AG10803 (cell line): ENCODE results near the gene SHROOM3.
A peak's percentile ranks its signal among the peaks of the same experiment; 100 is the strongest.

ENCODE experiments used
- DNase-seq: peaks from one replicate; pipeline ENCODE4 v3.0.0; 2010; ENCODE audit warnings: low read depth
- H3K4me3 ChIP-seq: 2 replicates; pipeline ENCODE4 v1.5.1; 2011; ENCODE audit warnings: mild to moderate bottlenecking, low read length, control low read depth
- TF ChIP-seq, protein P1 (sequence below): conservative IDR thresholded peaks from 2 replicates; pipeline ENCODE4 v1.5.1; 2011; ENCODE audit warnings: mild to moderate bottlenecking, low read length, control low read depth, inconsistent platforms

SHROOM3 gene

DNA sequence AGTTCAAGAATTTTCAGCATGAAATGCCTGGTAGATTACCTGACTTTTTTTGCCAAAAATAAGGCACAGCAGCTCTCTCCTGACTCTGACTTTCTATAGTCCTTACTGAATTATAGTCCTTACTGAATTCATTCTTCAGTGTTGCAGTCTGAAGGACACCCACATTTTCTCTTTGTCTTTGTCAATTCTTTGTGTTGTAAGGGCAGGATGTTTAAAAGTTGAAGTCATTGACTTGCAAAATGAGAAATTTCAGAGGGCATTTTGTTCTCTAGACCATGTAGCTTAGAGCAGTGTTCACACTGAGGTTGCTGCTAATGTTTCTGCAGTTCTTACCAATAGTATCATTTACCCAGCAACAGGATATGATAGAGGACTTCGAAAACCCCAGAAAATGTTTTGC lies 295.0 kb downstream of the SHROOM3 start:
- TF ChIP-seq, protein P1, sequence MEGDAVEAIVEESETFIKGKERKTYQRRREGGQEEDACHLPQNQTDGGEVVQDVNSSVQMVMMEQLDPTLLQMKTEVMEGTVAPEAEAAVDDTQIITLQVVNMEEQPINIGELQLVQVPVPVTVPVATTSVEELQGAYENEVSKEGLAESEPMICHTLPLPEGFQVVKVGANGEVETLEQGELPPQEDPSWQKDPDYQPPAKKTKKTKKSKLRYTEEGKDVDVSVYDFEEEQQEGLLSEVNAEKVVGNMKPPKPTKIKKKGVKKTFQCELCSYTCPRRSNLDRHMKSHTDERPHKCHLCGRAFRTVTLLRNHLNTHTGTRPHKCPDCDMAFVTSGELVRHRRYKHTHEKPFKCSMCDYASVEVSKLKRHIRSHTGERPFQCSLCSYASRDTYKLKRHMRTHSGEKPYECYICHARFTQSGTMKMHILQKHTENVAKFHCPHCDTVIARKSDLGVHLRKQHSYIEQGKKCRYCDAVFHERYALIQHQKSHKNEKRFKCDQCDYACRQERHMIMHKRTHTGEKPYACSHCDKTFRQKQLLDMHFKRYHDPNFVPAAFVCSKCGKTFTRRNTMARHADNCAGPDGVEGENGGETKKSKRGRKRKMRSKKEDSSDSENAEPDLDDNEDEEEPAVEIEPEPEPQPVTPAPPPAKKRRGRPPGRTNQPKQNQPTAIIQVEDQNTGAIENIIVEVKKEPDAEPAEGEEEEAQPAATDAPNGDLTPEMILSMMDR = no peak
- DNase-seq = peak; percentile 59
- H3K4me3 ChIP-seq = no peak overlapping the region

DNA sequence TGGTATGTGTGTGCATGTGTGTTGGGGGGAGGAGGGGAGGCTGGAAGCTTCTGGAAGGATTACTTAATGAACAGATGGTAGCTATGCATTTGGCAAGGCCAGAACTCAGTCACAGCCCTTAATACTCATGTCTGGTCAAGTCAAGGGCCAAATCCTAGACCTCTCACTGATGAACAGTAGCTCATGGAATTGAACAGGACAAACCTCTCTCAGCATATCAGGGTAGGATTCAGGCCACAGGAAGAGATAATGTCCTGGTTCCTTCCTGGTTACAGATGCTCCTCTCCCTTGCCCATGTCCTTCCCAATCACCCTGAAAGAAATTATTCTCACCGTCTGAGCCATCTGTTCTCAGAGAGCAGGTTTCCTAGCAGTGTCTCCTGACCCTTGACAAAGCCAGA lies 297.2 kb downstream of the SHROOM3 start:
- TF ChIP-seq, protein P1 = no peak
- DNase-seq = no peak
- H3K4me3 ChIP-seq = no peak overlapping the region

DNA sequence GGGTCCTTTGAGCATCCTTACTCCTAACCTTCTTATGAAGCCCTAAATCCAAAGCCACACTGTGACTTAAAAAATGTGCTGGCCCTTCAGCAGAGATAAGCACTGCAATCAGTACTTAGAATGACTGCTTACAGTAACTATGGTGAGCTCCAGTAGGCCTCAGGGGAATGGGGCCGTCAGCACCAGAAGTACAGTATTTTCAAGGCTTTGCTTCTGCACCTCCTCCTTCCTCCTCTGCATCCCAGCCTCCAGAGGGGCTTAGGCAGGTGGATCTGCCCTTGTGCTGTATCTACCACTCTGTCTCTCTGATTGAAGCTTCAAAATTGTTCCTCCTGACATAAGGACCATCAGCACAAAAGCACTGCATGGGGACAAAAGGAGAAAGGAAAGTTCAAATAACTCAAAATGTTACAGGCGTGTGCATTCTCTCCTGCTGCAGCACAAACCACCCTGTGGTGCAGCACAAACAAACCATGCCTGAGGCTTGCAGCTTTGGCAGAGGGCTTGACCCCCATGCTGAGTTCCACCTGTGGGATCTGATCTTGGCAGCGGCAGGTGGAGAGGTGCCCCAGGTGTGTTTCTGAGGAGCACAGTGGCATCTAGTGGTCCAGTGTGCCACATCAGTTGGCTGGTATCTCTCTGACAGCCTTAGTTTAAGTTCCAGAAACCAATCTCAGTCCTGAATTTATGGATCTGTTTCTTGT lies 298.2 kb downstream of the SHROOM3 start:
- DNase-seq = no peak
- TF ChIP-seq, protein P1 = no peak
- no peak overlapping the region for H3K4me3 ChIP-seq

DNA sequence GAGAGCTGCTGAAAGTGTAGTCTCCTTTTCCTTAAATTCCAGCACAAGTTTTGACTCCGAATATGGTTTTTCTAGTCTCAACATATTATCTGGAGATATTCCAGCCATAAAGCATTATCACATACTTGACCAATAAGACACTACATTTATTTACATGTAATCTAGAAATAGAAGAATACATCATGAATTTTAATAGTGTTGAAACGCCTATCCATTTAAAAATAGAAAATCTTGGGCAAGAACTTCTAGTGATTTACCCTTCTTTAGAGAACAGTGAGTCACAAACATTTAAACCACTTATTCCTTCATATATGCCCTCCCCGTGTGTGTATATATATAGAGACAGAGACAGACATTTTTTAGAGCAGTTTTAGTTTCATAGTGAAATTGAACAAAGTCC lies 301.4 kb downstream of the SHROOM3 start:
- DNase-seq = peak; percentile 72
- TF ChIP-seq, protein P1 = no peak
- H3K4me3 ChIP-seq = no peak overlapping the region

DNA sequence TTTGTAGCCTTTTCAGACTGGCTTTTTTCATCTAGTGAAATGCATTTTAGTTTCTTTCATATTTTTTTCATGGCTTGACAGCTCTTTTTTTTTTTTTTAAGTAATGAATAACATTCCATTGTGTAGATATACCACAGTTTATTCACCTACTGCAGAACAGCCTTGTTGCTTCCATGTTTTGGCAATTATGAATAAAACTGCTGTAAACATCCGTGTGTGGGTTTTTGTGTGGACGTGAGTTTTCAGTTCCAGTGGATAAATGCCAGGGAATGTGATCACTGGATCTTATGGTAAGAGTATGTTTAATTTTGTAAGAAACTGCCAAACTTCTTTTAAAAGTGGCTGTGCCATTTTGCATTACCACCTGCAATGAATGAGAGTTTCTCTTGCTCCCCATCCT lies 302.2 kb downstream of the SHROOM3 start:
- DNase-seq = peak; percentile 46
- TF ChIP-seq, protein P1 = no peak
- H3K4me3 ChIP-seq = no peak overlapping the region

DNA sequence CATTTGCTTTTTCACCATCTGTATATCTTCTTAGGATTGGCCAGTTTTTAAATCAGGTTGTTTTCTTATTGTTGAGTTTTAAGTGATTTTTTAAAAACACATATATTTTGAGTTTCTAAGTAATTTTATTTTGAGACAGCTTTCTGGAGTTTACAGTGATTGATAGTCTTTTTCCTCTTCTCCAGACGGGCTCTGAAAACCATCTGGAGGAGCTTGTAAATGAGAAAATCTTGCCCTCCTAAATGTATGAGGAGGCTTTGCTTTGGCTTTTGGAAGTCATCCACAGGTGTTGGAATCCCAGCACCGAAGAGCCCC lies 302.7 kb downstream of the SHROOM3 start:
- TF ChIP-seq, protein P1 = no peak
- no peak for DNase-seq
- 0 out of 2 replicates have a peak overlapping the region, but pooled peaks have one; percentile 1 for H3K4me3 ChIP-seq

DNA sequence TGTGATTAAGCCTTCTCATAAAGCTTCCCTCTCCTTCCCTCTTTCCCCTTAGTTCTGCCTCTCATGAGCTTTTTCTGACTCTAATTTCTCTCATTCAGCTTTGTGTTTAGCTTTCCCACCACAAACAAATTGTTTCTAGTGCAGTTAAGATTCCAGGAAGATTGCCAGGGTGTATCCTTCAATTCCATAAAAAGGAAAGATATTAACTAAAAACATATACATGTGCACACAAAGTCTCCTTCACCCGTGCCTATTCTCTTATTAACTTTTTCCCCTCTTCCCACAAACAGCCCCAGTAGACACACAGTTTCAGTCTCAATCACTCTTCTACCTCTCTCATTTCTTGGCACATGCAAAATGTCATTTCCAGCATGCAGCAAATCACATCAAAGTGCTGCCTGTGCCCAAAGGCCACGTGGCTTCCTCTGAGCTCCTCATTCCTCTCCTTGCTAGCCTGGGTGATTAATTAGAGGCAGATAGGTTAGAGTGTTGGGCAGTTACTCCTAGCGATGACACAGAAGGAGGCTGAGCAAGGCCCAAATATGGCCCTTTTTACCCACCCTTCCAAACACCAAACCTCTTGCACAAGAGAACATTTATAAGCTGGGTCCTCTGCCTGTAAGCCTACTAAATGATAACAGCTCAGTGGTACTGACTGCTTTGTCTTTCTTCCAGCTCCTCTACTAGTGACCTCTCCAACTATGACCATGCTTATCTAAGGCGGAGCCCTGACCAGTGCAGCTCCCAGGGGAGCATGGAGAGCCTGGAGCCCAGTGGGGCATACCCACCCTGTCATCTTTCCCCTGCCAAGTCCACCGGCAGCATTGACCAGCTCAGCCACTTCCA lies 303.3 kb downstream of the SHROOM3 start:
- TF ChIP-seq, protein P1 = no peak
- DNase-seq = peak; percentile 97
- H3K4me3 ChIP-seq = peak overlapping the region; percentile 35
